Ramos (cell line): ENCODE results near the gene KIF21A.
"Not testable (repeated sequence)": the region's sequence is repeated elsewhere in the genome, so short reads cannot be mapped to it uniquely, and the experiment has no call there.

Experiments
- in situ Hi-C: fragments of 300-500 bp; cut with MboI; formaldehyde crosslinking; loops from one replicate; pipeline ENCODE4 v1.14.3; 2022; ENCODE audit warnings: low sequenced_read_pairs; ENCODE audit not compliant: unreplicated experiment

KIF21A gene

GRCh38 chr12:39443081-39443928 lies at the start of gene KIF21A:
KIF21A (minus strand) TSS chr12:39443120; CDS start chr12:39442970, 150 bp downstream.
- in situ Hi-C loops: no loop called here

DNA sequence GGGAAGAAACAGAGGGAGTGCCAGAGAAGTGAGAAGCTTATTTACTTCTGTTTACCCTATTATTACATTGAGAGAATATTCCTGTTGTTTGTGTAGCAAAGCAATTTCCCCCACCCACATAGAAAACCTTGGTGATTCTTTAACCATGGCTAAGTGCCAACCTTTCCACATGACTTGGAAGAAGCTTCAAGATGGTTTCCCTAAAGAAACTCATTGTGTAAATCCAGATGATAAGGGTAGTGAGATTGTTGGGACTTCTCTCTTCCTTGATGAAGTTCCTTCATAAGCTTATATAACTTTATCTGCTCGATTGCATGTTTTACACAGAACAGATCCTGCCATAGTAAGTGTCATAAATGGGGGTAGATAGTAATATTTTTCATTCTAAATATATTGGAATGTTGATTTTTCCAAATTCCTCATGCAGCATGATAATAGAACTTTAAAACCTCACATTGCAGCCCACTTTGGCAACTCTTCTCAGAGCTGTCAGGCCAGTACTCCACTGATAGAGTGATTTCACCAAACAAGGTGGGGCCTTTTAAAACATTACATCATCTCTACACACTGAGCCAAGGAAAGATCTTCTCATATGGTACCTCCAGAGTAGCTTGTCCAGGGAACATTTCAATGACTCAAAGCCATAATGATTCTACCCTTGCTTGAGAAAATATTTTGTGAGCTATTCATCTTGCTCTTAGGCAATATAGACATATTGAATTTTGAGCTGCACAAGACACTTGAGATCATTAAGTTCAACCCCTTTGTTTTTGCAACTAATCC lies 47.8 kb upstream of the KIF21A start:
- in situ Hi-C loops: no loop called here

GRCh38 chr12:39483597-39483996 lies 40.7 kb upstream of the KIF21A start:
- in situ Hi-C loops: no loop called here

- in situ Hi-C loops: no loop called here
Measured at GRCh38 chr12:39483042-39483441, 40.1 kb upstream of the KIF21A start.

GRCh38 chr12:39476894-39477293 lies 34.0 kb upstream of the KIF21A start:
- in situ Hi-C loops: no loop called here

DNA sequence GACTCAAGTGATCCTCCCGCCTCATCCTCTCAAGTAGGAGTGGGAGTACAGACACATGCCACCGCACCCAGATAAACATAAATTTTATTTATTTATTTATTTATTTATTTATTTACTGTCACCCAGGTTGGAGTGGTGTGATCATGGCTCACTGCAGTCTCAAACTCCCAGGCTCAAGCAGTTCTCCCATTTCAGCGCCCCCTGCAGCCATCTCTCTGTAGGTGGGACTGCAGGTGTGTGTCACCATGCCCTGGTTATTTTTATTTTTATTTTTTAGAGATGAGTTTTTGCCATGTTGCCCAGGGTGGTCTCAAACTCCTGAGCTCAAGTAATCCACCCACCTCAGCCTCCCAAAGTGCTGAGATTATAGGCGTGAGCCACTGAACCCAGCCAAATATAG lies 33.2 kb upstream of the KIF21A start:
- in situ Hi-C loops: no loop called here

DNA sequence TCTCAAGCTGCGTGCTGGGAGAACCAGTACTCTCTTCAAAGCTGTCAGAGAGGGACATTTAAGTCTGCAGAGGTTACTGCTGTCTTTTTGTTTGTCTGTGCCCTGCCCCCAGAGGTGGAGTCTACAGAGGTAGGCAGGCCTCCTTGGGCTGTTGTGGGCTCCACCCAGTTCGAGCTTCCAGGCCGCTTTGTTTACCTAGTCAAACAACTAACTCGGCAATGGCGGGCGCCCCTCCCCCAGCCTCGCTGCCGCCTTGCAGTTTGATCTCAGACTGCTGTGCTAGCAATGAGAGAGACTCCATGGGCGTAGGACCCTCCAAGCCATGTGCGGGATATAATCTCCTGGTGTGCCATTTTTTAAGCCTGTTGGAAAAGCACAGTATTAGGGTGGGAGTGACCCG lies 32.2 kb upstream of the KIF21A start:
- in situ Hi-C loops: not testable (repeated sequence)

- in situ Hi-C loops: no loop called here
Measured at GRCh38 chr12:39467432-39467870, 24.5 kb upstream of the KIF21A start.

GRCh38 chr12:39464976-39465695 lies 22.2 kb upstream of the KIF21A start:
- in situ Hi-C loops: no loop called here

GRCh38 chr12:39461059-39461458 lies 18.1 kb upstream of the KIF21A start:
- in situ Hi-C loops: no loop called here

GRCh38 chr12:39459027-39459434 lies 16.1 kb upstream of the KIF21A start:
- in situ Hi-C loops: no loop called here

DNA sequence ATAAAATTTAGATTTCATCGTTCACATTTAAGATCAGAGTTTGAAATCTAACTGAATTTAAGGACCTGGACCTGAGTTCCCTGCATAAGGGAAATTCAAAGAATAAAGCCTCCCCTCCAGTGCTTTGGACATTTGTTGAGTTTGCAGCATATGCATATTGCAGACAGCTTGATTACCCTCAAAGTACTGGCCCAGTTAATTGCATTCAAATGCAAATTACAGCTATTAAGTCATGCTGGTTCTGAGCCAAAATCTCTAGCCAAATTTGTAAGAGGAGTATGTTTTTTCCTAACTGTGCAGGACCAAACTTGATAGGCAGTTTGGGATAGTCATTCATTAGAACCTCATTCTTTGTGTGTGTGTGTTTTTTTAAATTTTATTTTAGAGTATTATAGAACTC lies 9.1 kb upstream of the KIF21A start:
- in situ Hi-C loops: no loop called here

- in situ Hi-C loops: no loop called here
Measured at GRCh38 chr12:39448038-39448437, 5.1 kb upstream of the KIF21A start.

DNA sequence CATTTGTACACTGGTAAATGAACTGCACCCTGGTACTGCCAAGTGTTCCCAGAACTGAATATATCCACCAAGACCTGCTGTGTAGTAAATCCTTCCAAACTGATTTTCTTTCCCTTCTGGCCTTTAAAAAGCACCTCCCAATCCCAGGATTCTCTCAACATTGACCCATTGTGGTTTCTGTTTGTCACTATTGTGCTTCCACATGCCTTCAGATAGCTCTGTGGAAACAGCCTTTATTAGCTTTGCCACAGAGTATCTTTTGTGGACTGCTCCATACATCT lies 949 bp upstream of the KIF21A start:
- in situ Hi-C loops: no loop called here

DNA sequence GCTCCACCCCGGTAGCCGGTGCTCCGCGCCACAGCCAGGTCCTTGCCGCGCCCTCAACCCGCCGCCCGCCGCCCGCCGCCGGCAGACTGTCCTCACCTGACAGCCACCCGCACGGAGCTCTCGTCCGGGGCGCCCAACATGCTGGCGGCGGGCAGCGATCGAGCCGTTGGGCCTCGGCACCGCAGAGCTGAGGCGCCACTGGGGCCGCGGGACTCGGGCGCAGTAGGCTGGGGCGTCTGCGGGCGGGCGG lies 164 bp downstream of the KIF21A start:
- in situ Hi-C loops: no loop called here

- in situ Hi-C loops: no loop called here
Measured at GRCh38 chr12:39441963-39442830, 723 bp downstream of the KIF21A start.

GRCh38 chr12:39441189-39441962 lies 1.5 kb downstream of the KIF21A start:
- in situ Hi-C loops: no loop called here

- in situ Hi-C loops: no loop called here
Measured at GRCh38 chr12:39440781-39441180, 2.1 kb downstream of the KIF21A start.

DNA sequence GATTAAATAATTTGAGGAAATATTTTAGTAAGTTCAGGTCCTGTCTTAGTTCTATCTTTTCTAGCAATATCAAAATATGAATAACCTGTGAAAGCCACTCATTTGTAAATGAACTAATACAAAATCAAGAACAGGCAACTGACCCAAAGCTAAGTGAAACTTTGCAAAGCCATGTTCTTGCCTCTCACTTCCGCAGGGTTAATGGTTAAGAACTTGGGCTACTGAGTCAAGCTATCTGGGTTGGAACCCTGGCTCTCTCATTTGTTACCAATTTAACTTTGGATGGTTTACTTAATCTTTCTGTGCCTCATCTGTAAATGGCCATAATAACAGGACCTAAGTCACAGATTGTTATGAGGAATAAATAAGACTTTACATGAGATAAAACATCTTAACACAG lies 2.8 kb downstream of the KIF21A start:
- in situ Hi-C loops: no loop called here

DNA sequence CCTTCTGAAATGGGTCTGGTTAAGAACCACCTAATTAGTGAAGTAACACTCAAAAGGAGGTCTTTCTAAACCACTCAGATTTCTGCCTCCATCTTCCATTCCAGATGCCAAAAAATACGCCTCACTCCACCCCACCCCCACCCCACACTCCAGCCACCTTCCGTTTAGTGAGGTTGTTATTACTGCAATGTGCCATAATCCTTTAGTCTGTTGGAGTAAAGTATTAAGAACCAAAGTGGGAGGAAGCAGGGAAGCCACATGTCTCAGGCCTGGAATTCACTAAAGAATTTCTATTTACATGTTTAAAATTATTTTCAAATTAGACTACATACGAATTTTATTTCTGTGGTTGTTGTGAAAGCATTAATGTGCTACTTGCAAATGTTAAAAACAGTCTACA lies 7.4 kb downstream of the KIF21A start:
- in situ Hi-C loops: no loop called here
